AG04450 (cell line): ENCODE results near the gene RELL1. TPM values are rescaled to one million over a fixed set of nuclear protein-coding genes. Genes with fewer than 3 reads are reported as not detected.

Source experiments
- CTCF ChIA-PET: fragments of 300-600, 350-600 bp; formaldehyde crosslinking; extraction: SDS; loops from one replicate; lab custom pipeline; 2022; ENCODE audit warnings: antibody characterized with exemption, inconsistent platforms; lab: Charles Lee
- POLR2A ChIA-PET: fragments of 350-600 bp; formaldehyde crosslinking; extraction: SDS; loops from one replicate; lab custom pipeline; 2021; ENCODE audit warnings: antibody characterized with exemption, inconsistent platforms; lab: Yijun Ruan, JAX
- DNase-seq: peaks from one replicate; pipeline ENCODE4 v3.0.0-alpha.2; 2011; ENCODE audit warnings: low read depth, low spot score
- H3K27ac ChIP-seq: one replicate; pipeline ENCODE4 v1.5.1; 2012; ENCODE audit warnings: low read depth, low read length, control low read depth
- H3K27me3 ChIP-seq: one replicate; pipeline ENCODE4 v1.6.0; 2012; ENCODE audit warnings: low read length; ENCODE audit not compliant: control insufficient read depth, insufficient read depth
- H3K4me3 ChIP-seq: 2 replicates; pipeline ENCODE4 v1.5.1; 2011; ENCODE audit warnings: mild to moderate bottlenecking, low read depth, low read length, control low read depth
- H3K9me3 ChIP-seq: 2 replicates; pipeline ENCODE4 v1.5.1; 2012; ENCODE audit warnings: low read length; ENCODE audit not compliant: control insufficient read depth, insufficient read depth
- polyA plus RNA-seq: library from polyadenylated mRNA; depleted of rRNA; stranded (reverse); fragments of >200 nt; gene quantifications from 2 replicates; pipeline ENCODE4 v1.2.3, GENCODE V29; 2011
- TF ChIP-seq, protein P1 (sequence below): IDR thresholded peaks from 2 replicates; pipeline ENCODE4 v1.5.1; 2011; ENCODE audit warnings: low read depth, low read length, control low read depth, inconsistent platforms

The RELL1 gene
- polyA plus RNA-seq, 1 experiment = 9.2 TPM

- Histone ChIP-seq H3K4me3 (no peak overlapping the region), H3K27me3 (no peaks in the 10 kb centered on the region), H3K27ac (no peak overlapping the region), H3K9me3 (no peaks in the 10 kb centered on the region)
- CTCF ChIA-PET = interaction anchor here (0.6 kb wide), 1 partner anchor 1566 kb away, joined by 3 read pairs; no protein-coding TSS in a partner anchor
- POLR2A ChIA-PET = no interaction called here
- TF ChIP-seq, protein P1, sequence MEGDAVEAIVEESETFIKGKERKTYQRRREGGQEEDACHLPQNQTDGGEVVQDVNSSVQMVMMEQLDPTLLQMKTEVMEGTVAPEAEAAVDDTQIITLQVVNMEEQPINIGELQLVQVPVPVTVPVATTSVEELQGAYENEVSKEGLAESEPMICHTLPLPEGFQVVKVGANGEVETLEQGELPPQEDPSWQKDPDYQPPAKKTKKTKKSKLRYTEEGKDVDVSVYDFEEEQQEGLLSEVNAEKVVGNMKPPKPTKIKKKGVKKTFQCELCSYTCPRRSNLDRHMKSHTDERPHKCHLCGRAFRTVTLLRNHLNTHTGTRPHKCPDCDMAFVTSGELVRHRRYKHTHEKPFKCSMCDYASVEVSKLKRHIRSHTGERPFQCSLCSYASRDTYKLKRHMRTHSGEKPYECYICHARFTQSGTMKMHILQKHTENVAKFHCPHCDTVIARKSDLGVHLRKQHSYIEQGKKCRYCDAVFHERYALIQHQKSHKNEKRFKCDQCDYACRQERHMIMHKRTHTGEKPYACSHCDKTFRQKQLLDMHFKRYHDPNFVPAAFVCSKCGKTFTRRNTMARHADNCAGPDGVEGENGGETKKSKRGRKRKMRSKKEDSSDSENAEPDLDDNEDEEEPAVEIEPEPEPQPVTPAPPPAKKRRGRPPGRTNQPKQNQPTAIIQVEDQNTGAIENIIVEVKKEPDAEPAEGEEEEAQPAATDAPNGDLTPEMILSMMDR = no peak
- DNase-seq = no peak
Measured at GRCh38 chr4:37645736-37646135, 40.4 kb downstream of the RELL1 start.

DNA sequence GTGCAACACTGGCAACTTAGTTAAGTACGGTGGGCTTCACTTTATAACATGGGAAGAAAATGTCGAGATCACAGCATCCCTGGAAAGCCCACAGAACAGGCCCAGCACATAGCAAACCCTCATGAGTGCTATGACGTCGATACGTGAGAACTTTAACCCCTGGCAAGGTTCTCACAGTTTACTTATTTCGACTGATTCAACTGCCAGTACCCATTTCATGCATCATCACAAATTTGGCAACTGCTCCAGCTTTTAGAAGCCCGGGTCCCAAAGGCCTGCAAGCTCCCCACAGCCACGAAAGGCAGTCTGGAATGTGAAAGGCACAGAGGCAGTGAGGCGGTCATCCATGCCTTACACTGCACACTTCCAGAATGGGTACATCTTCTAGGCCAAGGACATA lies 41.2 kb downstream of the RELL1 start:
- H3K27ac ChIP-seq = no peak overlapping the region
- no peaks in the 10 kb centered on the region for H3K27me3 ChIP-seq
- DNase-seq = peak; percentile 38
- ChIA-PET POLR2A (no interaction called here), CTCF (no interaction called here)
- no peak overlapping the region for H3K4me3 ChIP-seq
- no peaks in the 10 kb centered on the region for H3K9me3 ChIP-seq
- TF ChIP-seq, protein P1 = no peak

DNA sequence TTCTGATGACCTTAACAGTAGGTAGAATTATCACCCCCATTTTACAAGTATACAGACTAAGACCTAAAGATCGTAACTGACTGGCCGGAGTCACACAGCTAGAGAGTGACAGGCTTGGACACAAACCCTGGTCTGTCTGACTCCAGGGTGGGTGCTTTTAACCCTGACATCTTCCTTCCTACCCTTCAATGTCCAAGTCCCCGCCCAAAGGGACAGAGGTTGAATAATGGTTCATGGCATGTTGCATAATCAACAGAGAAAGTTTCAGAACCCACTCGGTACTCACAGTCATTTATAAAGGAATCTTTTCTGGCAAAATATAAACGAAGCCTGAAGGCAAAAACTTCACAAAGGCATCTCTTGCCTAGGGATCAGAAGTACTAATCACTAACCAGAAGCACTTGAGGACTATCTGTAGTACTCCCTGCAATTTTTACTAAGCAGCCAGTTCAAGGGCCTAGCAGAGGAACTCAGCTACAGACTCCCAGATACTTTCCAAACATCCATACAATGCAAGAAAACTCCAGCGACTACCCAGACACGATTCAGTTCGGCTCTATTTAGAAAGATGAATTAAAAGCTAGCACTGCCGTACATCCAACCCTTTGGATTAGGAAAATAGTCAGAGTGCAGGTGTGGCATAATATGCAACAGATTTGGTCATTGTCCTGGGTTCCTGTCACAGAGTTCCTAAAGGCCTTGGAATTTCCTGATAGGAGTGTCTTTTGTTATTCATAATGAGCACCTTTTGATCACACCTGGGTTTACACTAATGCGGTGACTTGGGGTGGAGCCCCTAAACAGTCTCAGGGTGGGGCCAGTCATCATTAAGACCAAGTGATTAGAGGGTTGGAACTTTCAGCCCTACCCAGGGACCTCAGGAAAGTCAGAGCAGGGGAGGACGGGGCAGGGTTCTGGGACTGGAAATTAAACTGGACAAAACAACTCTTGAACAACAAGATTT lies 44.0 kb downstream of the RELL1 start:
- POLR2A ChIA-PET = no interaction called here
- H3K9me3 ChIP-seq = no peaks in the 10 kb centered on the region
- no peak overlapping the region for H3K27ac ChIP-seq
- DNase-seq = no peak
- CTCF ChIA-PET = no interaction called here
- TF ChIP-seq, protein P1 = no peak
- H3K4me3 ChIP-seq = no peak overlapping the region
- no peaks in the 10 kb centered on the region for H3K27me3 ChIP-seq

DNA sequence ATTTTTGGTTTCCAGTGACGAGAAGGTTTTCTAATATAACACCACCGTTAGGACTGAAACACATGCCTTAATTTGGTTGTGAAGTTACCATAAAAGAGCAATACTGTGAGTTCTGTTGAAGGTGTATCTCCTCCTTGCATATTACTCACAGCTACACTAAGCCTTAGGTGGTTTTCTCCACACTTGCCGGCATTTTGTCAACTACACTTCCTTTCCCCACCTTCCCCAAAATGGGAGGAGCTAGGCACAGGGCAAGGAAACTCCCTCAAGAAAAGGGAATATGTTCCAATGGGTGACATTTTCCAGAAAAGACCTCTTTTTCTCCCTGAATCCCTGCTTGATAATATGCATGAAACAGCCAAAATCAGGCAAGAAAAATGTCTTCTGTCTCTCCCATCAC lies 44.8 kb downstream of the RELL1 start:
- no peak for DNase-seq
- TF ChIP-seq, protein P1 = no peak
- Histone ChIP-seq H3K4me3 (no peak overlapping the region), H3K9me3 (no peaks in the 10 kb centered on the region), H3K27ac (no peak overlapping the region), H3K27me3 (no peaks in the 10 kb centered on the region)
- CTCF ChIA-PET = no interaction called here
- POLR2A ChIA-PET = no interaction called here
